RKO (cell line): ENCODE results near the gene RAB15.
"Not testable (repeated sequence)": the region's sequence is repeated elsewhere in the genome, so short reads cannot be mapped to it uniquely, and the experiment has no call there.

Source experiments
- DNase-seq: peaks from one replicate; pipeline ENCODE4 v3.0.0-alpha.2; 2016; ENCODE audit warnings: low spot score

RAB15 gene

GRCh38 chr14:64937821-64938193 is 34.3 kb downstream of the RAB15 start:
- peak; percentile 25 for DNase-seq

GRCh38 chr14:64937171-64937820 is 34.8 kb downstream of the RAB15 start:
- no peak for DNase-seq

- DNase-seq = no peak
These were observed 36.6 kb downstream of the RAB15 start for GRCh38 chr14:64935508-64935907.

- DNase-seq = no peak
These were observed 37.7 kb downstream of the RAB15 start for GRCh38 chr14:64934338-64934929.

- DNase-seq = no peak
These were observed 39.9 kb downstream of the RAB15 start for GRCh38 chr14:64932231-64932630.

GRCh38 chr14:64931123-64931522 is 41.0 kb downstream of the RAB15 start:
- no peak for DNase-seq

GRCh38 chr14:64930085-64930843 is 41.9 kb downstream of the RAB15 start:
- DNase-seq = no peak

GRCh38 chr14:64929014-64929359 is 43.1 kb downstream of the RAB15 start:
- DNase-seq = no peak

- no peak for DNase-seq
These were observed 43.7 kb downstream of the RAB15 start for GRCh38 chr14:64928239-64929013.

GRCh38 chr14:64927031-64927430 is 45.1 kb downstream of the RAB15 start:
- no peak for DNase-seq

- DNase-seq = no peak
These were observed 45.6 kb downstream of the RAB15 start for GRCh38 chr14:64926398-64926995.

GRCh38 chr14:64923015-64923414 is 49.1 kb downstream of the RAB15 start:
- DNase-seq = no peak

GRCh38 chr14:64920465-64920864 is 51.7 kb downstream of the RAB15 start:
- DNase-seq = no peak

GRCh38 chr14:64919618-64920017 is 52.5 kb downstream of the RAB15 start:
- DNase-seq = no peak

- DNase-seq = no peak
These were observed 52.9 kb downstream of the RAB15 start for GRCh38 chr14:64919215-64919614.

GRCh38 chr14:64918216-64918615 is 53.9 kb downstream of the RAB15 start:
- DNase-seq = no peak

- no peak for DNase-seq
These were observed 56.3 kb downstream of the RAB15 start for GRCh38 chr14:64915797-64916196.

GRCh38 chr14:64915029-64915424 is 57.1 kb downstream of the RAB15 start:
- peak; percentile 22 for DNase-seq

- peak; percentile 98 for DNase-seq
These were observed 57.7 kb downstream of the RAB15 start, which contains the start of gene CHURC1 for GRCh38 chr14:64914237-64915028. CHURC1 (plus strand) TSS chr14:64914455; CDS start chr14:64914496, 41 bp downstream.

- not testable (repeated sequence) for DNase-seq
These were observed 58.7 kb downstream of the RAB15 start for GRCh38 chr14:64913477-64913876.

GRCh38 chr14:64912261-64912660 is 59.9 kb downstream of the RAB15 start:
- no peak for DNase-seq
